Erythroblast (primary cell): ENCODE results near the gene THBS2.

Experiments
- GATA1 ChIP-seq: IDR thresholded peaks from 2 replicates; pipeline ENCODE4 v1.6.1; 2011; ENCODE audit warnings: low read depth, mild to moderate bottlenecking, control low read depth, low read length, moderate library complexity
- POLR2A ChIP-seq: IDR thresholded peaks from 2 replicates; pipeline ENCODE4 v1.6.1; 2011; ENCODE audit warnings: mild to moderate bottlenecking, low read length

- TF ChIP-seq POLR2A (no peak), GATA1 (no peak)
Measured at GRCh38 chr6:169205176-169206160, 48.2 kb downstream of the THBS2 start.
